HCT116 (cell line): ENCODE measurements around the gene RBM8A. TPM values are rescaled to one million over a fixed set of nuclear protein-coding genes. Genes with fewer than 3 reads are reported as not detected.

ENCODE experiments used
- ATAC-seq: fragments of 200-7000 bp; cut with Tn5 transposase; 2 replicates; pipeline ENCODE4 v1.9.1; 2020; ENCODE audit warnings: mild to moderate bottlenecking, moderate library complexity
- BruUV-seq: library from RNA; stranded (reverse); fragments of 400-500 nt; replicated peaks from 2 replicates; lab custom pipeline; 2021; lab: Mats Ljungman, UMichigan
- CTCF ChIA-PET: fragments of 300-600 bp; sonication (Branson Sonifier 250); formaldehyde crosslinking; loops from one replicate; lab custom pipeline; 2021; ENCODE audit warnings: antibody characterized with exemption; lab: Charles Lee
- POLR2A ChIA-PET: fragments of 300-600, 350-600 bp; sonication (Branson Sonifier 250); formaldehyde crosslinking; loops from one replicate; lab custom pipeline; 2021; ENCODE audit warnings: antibody characterized with exemption; lab: Charles Lee
- RAD21 ChIA-PET, 2 experiments: fragments of 300-600 bp; sonication (Branson Sonifier 250); formaldehyde crosslinking; loops; one replicate each; lab custom pipeline; 2023; ENCODE audit warnings: low total read pairs in 2 of 2; ENCODE audit not compliant: uncharacterized antibody in 2 of 2, unreplicated experiment in 2 of 2, low non-redundant PET in 1 of 2; lab: Charles Lee
- DNase-seq: peaks from one replicate; pipeline ENCODE4 v3.0.0-alpha.2; 2010; ENCODE audit warnings: low read depth, low spot score
- H2AFZ ChIP-seq: fragments of 200-600 bp; shearing (Covaris generic), sonication (generic); 2 replicates; pipeline ENCODE4 v1.6.1; 2017; ENCODE audit warnings: low read depth, mixed run types, mixed read lengths, antibody characterized with exemption, low read length; ENCODE audit not compliant: poor library complexity, severe bottlenecking
- H3K27ac ChIP-seq: 2 replicates; pipeline ENCODE4 v1.5.1; 2012; ENCODE audit warnings: low read depth, low read length
- H3K27me3 ChIP-seq: fragments of 200-600 bp; sonication (generic); 2 replicates; pipeline ENCODE4 v1.6.1; 2016; ENCODE audit warnings: mixed run types, low read length, mixed read lengths; ENCODE audit not compliant: insufficient read depth
- H3K36me3 ChIP-seq, 2 experiments: fragments of 200-500 bp in 1 of 2; fragments of 200-600 bp in 1 of 2; sonication (Bioruptor generic) in 1 of 2; sonication (generic) in 1 of 2; 2 replicates each; pipeline versions ENCODE4 v1.5.1 to v1.6.1; 2014 to 2016; ENCODE audit warnings: low read length in 2 of 2, inconsistent platforms in 1 of 2, mixed read lengths in 1 of 2, mixed run types in 1 of 2; ENCODE audit not compliant: insufficient read depth in 2 of 2, control insufficient read depth in 1 of 2
- H3K4me1 ChIP-seq, 2 experiments: fragments of 200-600 bp in 1 of 2; sonication (generic) in 1 of 2; 2 replicates each; pipeline versions ENCODE4 v1.5.1 to v1.6.1; 2012 to 2017; ENCODE audit warnings: low read length in 2 of 2, inconsistent platforms in 1 of 2, mild to moderate bottlenecking in 1 of 2, mixed read lengths in 1 of 2, mixed run types in 1 of 2, moderate library complexity in 1 of 2; ENCODE audit not compliant: insufficient read depth in 2 of 2, control insufficient read depth in 1 of 2
- H3K4me2 ChIP-seq: fragments of 200-600 bp; sonication (generic); 2 replicates; pipeline ENCODE4 v1.6.1; 2017; ENCODE audit warnings: mixed run types, low read length, mixed read lengths
- H3K4me3 ChIP-seq, 2 experiments: fragments of 200-600 bp in 1 of 2; sonication (generic) in 1 of 2; replicated peaks in 1 of 2; 2 replicates each; pipeline ENCODE4 v1.5.1; 2011 to 2016; ENCODE audit warnings: low read length in 2 of 2, control low read depth in 1 of 2, low read depth in 1 of 2, mild to moderate bottlenecking in 1 of 2, mixed read lengths in 1 of 2, mixed run types in 1 of 2
- H3K79me2 ChIP-seq: fragments of 200-600 bp; sonication (generic); 2 replicates; pipeline ENCODE4 v1.6.1; 2017; ENCODE audit warnings: mild to moderate bottlenecking, mixed run types, low read length, moderate library complexity, mixed read lengths; ENCODE audit not compliant: insufficient read depth
- H3K9ac ChIP-seq: fragments of 200-600 bp; sonication (generic); 2 replicates; pipeline ENCODE4 v1.6.1; 2016; ENCODE audit warnings: low read length, mixed read lengths
- H3K9me2 ChIP-seq: fragments of 200-600 bp; sonication (generic), shearing (Covaris generic); 2 replicates; pipeline ENCODE4 v1.6.1; 2017; ENCODE audit warnings: mixed run types, mild to moderate bottlenecking, moderate library complexity; ENCODE audit not compliant: insufficient read depth
- H3K9me3 ChIP-seq, 2 experiments: fragments of 200-500 bp in 1 of 2; fragments of 200-600 bp in 1 of 2; sonication (Bioruptor generic) in 1 of 2; sonication (generic) in 1 of 2; 2 replicates each; pipeline ENCODE4 v1.6.1; 2014 to 2017; ENCODE audit warnings: low read length in 2 of 2, mixed read lengths in 2 of 2, inconsistent platforms in 1 of 2, low read depth in 1 of 2, mild to moderate bottlenecking in 1 of 2, mixed run types in 1 of 2, moderate library complexity in 1 of 2; ENCODE audit not compliant: control insufficient read depth in 1 of 2, insufficient read depth in 1 of 2
- H4K20me1 ChIP-seq: fragments of 200-600 bp; sonication (generic), shearing (Covaris generic); 2 replicates; pipeline ENCODE4 v1.6.1; 2017; ENCODE audit warnings: mixed run types, mild to moderate bottlenecking, moderate library complexity; ENCODE audit not compliant: insufficient read depth
- CEBPB ChIP-seq: IDR thresholded peaks from 2 replicates; pipeline ENCODE4 v1.6.1; 2012; ENCODE audit warnings: low read depth
- EGR1 ChIP-seq: IDR thresholded peaks from 2 replicates; pipeline ENCODE4 v1.6.1; 2012; ENCODE audit warnings: low read depth
- ELF1 ChIP-seq: IDR thresholded peaks from 2 replicates; pipeline ENCODE4 v1.6.1; 2012; ENCODE audit warnings: low read depth, borderline replicate concordance
- EZH2 ChIP-seq: fragments of 200-600 bp; sonication (generic); IDR thresholded peaks from 2 replicates; pipeline ENCODE4 v1.6.1; 2017; ENCODE audit warnings: antibody characterized with exemption, mixed run types
- JUND ChIP-seq: IDR thresholded peaks from 2 replicates; pipeline ENCODE4 v1.6.1; 2012
- POLR2A ChIP-seq: IDR thresholded peaks from 2 replicates; pipeline ENCODE4 v1.7.0; 2011; ENCODE audit warnings: borderline replicate concordance; ENCODE audit not compliant: insufficient read depth, insufficient read length; ENCODE audit errors: extremely low read depth
- RAD21 ChIP-seq: IDR thresholded peaks from 2 replicates; pipeline ENCODE4 v1.6.1; 2012; ENCODE audit warnings: low read depth, mild to moderate bottlenecking
- SRF ChIP-seq: IDR thresholded peaks from 2 replicates; pipeline ENCODE4 v1.6.1; 2012; ENCODE audit warnings: low read depth
- TCF7L2 ChIP-seq: IDR thresholded peaks from 2 replicates; pipeline ENCODE4 v1.7.0; 2011; ENCODE audit warnings: borderline replicate concordance, inconsistent platforms; ENCODE audit not compliant: insufficient read depth, insufficient read length; ENCODE audit errors: extremely low read depth
- YY1 ChIP-seq: IDR thresholded peaks from 2 replicates; pipeline ENCODE4 v1.6.1; 2011; ENCODE audit warnings: low read length, low read depth, moderate library complexity, mild to moderate bottlenecking; ENCODE audit not compliant: insufficient replicate concordance; ENCODE audit errors: extremely low read depth
- ZFX ChIP-seq: fragments of 450-650 bp; IDR thresholded peaks from 2 replicates; pipeline ENCODE4 v1.6.1; 2017
- ZNF274 ChIP-seq: fragments of 200-500 bp; sonication (Bioruptor generic); IDR thresholded peaks from 2 replicates; pipeline ENCODE4 v1.6.1; 2014; ENCODE audit warnings: mild to moderate bottlenecking, low read depth, low read length, inconsistent platforms
- intact Hi-C: fragments of 100-400 bp; cut with micrococcal nuclease; formaldehyde crosslinking; loops from 2 replicates; pipeline ENCODE4 v1.10.0; 2022
- total RNA-seq: library from RNA; stranded (reverse); gene quantifications from one replicate; pipeline ENCODE4 v1.2.1, GENCODE V29; 2021; ENCODE audit not compliant: unreplicated experiment
- TF ChIP-seq, protein P1 (sequence below): IDR thresholded peaks from 2 replicates; pipeline ENCODE4 v1.6.1; 2012
- TF ChIP-seq, protein P2 (sequence below), 3 experiments: fragments of 200-600 bp in 1 of 3; sonication (generic) in 1 of 3; IDR thresholded peaks in 2 of 3; conservative IDR thresholded peaks in 1 of 3; 2 replicates each; pipeline ENCODE4 v1.5.1; 2012 to 2017; ENCODE audit warnings: low read depth in 2 of 3, low read length in 2 of 3, antibody characterized with exemption in 1 of 3, borderline replicate concordance in 1 of 3, control low read depth in 1 of 3, mild to moderate bottlenecking in 1 of 3, mixed read lengths in 1 of 3, mixed run types in 1 of 3, moderate library complexity in 1 of 3; ENCODE audit not compliant: insufficient read depth in 1 of 3
- TF ChIP-seq, protein P3 (sequence below): IDR thresholded peaks from 2 replicates; pipeline ENCODE4 v1.6.1; 2012; ENCODE audit warnings: low read depth

RBM8A gene
- total RNA-seq, 1 experiment from 2014 or later: 195 TPM

DNA sequence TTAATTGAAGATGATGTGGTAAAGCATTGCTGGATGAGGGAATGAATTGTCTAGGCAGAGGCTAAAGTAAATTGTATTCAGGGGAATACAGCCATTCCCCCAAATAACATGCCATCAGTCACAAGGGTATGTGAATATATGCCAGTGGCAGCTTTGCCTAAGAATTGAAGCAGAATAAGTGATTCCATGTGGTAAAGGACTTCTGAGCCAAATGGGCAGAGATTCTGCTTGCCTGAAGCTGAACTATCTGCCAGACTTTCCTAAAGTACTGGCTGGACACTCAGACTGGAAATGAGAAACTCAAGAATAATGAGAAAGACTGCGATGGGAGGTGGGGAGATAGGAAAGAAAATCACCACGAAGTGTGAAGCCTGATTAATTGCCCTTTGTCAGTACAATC, 28.2 kb upstream of the RBM8A start:
- POLR2A ChIA-PET: interaction anchor here (1.8 kb wide), 1 partner anchor 9 kb away, joined by 4 read pairs; the partner anchor contains the start of genes ANKRD34A and POLR3GL
- Histone ChIP-seq H3K4me1 (peaks cover 9 to 18% of the 10 kb centered on the region in 2 experiments; a peak in 3 of 4 replicates), H3K27me3 (no peaks in the 10 kb centered on the region), H3K27ac (no peak overlapping the region), H3K9me2 (no peaks in the 10 kb centered on the region), H3K4me3 (no peak overlapping the region), H4K20me1 (no peaks in the 10 kb centered on the region), H3K9ac (no peak overlapping the region), H3K36me3 (no peaks in the 10 kb centered on the region), H3K79me2 (no peaks in the 10 kb centered on the region), H2AFZ (no peak overlapping the region), H3K9me3 (no peaks in the 10 kb centered on the region), H3K4me2 (no peak overlapping the region)
- BruUV-seq: no TSS peak
- CTCF ChIA-PET: no interaction called here
- TF ChIP-seq, protein P1, sequence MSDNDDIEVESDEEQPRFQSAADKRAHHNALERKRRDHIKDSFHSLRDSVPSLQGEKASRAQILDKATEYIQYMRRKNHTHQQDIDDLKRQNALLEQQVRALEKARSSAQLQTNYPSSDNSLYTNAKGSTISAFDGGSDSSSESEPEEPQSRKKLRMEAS: no peak
- TF ChIP-seq TCF7L2: no peak
- TF ChIP-seq ZNF274: no peak
- ATAC-seq (no peak), DNase-seq (no peak)
- RAD21 ChIA-PET: no interaction called here
- intact Hi-C loops: no loop called here

DNA sequence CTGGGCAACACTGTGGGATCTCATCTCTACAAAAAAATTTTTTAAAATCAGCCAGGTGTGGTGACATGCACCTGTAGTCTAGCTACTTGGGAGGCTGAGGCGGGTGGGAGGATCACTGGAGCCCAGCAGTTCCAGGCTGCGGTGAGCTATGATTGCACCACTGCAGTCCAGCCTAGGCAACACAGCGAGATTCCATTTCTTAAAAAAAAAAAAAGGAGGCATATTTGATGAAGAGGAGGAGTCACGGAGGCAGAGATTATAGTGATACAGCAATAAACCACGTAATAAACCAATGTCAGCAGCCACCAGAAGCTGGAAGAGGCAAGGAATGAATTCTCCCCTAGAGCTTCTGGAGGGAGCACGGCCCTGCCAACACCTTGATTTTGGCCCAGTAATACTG, 26.6 kb upstream of the RBM8A start:
- no peaks in the 10 kb centered on the region for H3K79me2 ChIP-seq
- H3K9ac ChIP-seq: no peak overlapping the region
- DNase-seq (no peak), ATAC-seq (no peak)
- no peaks in the 10 kb centered on the region for H3K9me2 ChIP-seq
- no peaks in the 10 kb centered on the region for H3K36me3 ChIP-seq
- no peak overlapping the region for H2AFZ ChIP-seq
- H3K27ac ChIP-seq: no peak overlapping the region
- H3K9me3 ChIP-seq: no peaks in the 10 kb centered on the region
- H3K4me3 ChIP-seq: no peak overlapping the region
- H4K20me1 ChIP-seq: no peaks in the 10 kb centered on the region
- H3K4me1 ChIP-seq: peaks cover 9 to 18% of the 10 kb centered on the region in 2 experiments; a peak in 3 of 4 replicates
- intact Hi-C loops: no loop called here
- RAD21 ChIA-PET: no interaction called here
- no peaks in the 10 kb centered on the region for H3K27me3 ChIP-seq
- H3K4me2 ChIP-seq: no peak overlapping the region
- BruUV-seq: no TSS peak
- POLR2A ChIA-PET: interaction anchor here (0.8 to 1.8 kb wide), 2 partner anchors 10 to 26 kb away, joined by 4 read pairs; partner anchors contain the start of genes ANKRD34A, POLR3GL and RBM8A
- CTCF ChIA-PET: no interaction called here
- TF ChIP-seq EZH2 (no peak), POLR2A (no peak), TCF7L2 (no peak), ZNF274 (no peak), CEBPB (no peak), ELF1 (no peak), JUND (no peak), RAD21 (no peak), YY1 (no peak), ZFX (no peak), EGR1 (no peak), SRF (no peak)
- TF ChIP-seq, protein P2, sequence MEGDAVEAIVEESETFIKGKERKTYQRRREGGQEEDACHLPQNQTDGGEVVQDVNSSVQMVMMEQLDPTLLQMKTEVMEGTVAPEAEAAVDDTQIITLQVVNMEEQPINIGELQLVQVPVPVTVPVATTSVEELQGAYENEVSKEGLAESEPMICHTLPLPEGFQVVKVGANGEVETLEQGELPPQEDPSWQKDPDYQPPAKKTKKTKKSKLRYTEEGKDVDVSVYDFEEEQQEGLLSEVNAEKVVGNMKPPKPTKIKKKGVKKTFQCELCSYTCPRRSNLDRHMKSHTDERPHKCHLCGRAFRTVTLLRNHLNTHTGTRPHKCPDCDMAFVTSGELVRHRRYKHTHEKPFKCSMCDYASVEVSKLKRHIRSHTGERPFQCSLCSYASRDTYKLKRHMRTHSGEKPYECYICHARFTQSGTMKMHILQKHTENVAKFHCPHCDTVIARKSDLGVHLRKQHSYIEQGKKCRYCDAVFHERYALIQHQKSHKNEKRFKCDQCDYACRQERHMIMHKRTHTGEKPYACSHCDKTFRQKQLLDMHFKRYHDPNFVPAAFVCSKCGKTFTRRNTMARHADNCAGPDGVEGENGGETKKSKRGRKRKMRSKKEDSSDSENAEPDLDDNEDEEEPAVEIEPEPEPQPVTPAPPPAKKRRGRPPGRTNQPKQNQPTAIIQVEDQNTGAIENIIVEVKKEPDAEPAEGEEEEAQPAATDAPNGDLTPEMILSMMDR (IDR thresholded peaks at IDR 0.05 in 2 of 3, conservative IDR thresholded peaks at IDR 0.05 in 1 of 3; ENCODE audit: borderline replicate concordance in 1 of 3, insufficient read depth in 1 of 3, low read depth in 2 of 3, low read length in 2 of 3): no peak
- TF ChIP-seq, protein P1: no peak
- TF ChIP-seq, protein P3, sequence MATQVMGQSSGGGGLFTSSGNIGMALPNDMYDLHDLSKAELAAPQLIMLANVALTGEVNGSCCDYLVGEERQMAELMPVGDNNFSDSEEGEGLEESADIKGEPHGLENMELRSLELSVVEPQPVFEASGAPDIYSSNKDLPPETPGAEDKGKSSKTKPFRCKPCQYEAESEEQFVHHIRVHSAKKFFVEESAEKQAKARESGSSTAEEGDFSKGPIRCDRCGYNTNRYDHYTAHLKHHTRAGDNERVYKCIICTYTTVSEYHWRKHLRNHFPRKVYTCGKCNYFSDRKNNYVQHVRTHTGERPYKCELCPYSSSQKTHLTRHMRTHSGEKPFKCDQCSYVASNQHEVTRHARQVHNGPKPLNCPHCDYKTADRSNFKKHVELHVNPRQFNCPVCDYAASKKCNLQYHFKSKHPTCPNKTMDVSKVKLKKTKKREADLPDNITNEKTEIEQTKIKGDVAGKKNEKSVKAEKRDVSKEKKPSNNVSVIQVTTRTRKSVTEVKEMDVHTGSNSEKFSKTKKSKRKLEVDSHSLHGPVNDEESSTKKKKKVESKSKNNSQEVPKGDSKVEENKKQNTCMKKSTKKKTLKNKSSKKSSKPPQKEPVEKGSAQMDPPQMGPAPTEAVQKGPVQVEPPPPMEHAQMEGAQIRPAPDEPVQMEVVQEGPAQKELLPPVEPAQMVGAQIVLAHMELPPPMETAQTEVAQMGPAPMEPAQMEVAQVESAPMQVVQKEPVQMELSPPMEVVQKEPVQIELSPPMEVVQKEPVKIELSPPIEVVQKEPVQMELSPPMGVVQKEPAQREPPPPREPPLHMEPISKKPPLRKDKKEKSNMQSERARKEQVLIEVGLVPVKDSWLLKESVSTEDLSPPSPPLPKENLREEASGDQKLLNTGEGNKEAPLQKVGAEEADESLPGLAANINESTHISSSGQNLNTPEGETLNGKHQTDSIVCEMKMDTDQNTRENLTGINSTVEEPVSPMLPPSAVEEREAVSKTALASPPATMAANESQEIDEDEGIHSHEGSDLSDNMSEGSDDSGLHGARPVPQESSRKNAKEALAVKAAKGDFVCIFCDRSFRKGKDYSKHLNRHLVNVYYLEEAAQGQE: no peak
